Prostate gland (tissue), 2 donors: ENCODE results near the gene DLGAP4. TPM values are rescaled to one million over a fixed set of nuclear protein-coding genes. Genes with fewer than 3 reads are reported as not detected.
A peak's percentile ranks its signal among the peaks of the same experiment; 100 is the strongest.

ENCODE experiments used
- DNase-seq: peaks from one replicate; pipeline ENCODE4 v3.0.0-alpha.2; 2019; ENCODE audit warnings: low spot score
- H3K27ac ChIP-seq, 2 donors: fragments of 200-600 bp; sonication (generic); 2 replicates each; pipeline ENCODE4 v1.5.1; 2017 to 2019
- H3K27me3 ChIP-seq: fragments of 200-600 bp; sonication (generic); replicated peaks from 2 replicates; pipeline ENCODE4 v1.5.1; 2019; ENCODE audit not compliant: insufficient read depth
- H3K36me3 ChIP-seq, 2 donors: fragments of 200-600 bp; sonication (generic); 1 replicate in 1 of 2; 2 replicates in 1 of 2; pipeline versions ENCODE4 v1.5.1 to v1.8.1; 2017 to 2019
- H3K4me1 ChIP-seq: fragments of 200-600 bp; sonication (generic); replicated peaks from 2 replicates; pipeline ENCODE4 v1.5.1; 2019
- H3K4me3 ChIP-seq, 2 donors: fragments of 200-600 bp; sonication (generic); 2 replicates each; pipeline ENCODE4 v1.5.1; 2017 to 2019
- H3K9me3 ChIP-seq: fragments of 200-600 bp; sonication (generic); 2 replicates; pipeline ENCODE4 v1.5.1; 2017
- POLR2A ChIP-seq: fragments of 450-650 bp; IDR thresholded peaks from one replicate; pipeline ENCODE4 v1.6.1; 2016; ENCODE audit warnings: antibody characterized with exemption, mild to moderate bottlenecking
- POLR2AphosphoS5 ChIP-seq: sonication (generic); formaldehyde crosslinking; IDR thresholded peaks from one replicate; pipeline ENCODE4 v1.6.1; 2017; ENCODE audit warnings: antibody characterized with exemption
- WGBS: methylation state at CpG from one replicate; pipeline ENCODE4 v1.1.5; 2018; 5-methylcytosine and 5-hydroxymethylcytosine counted together
- intact Hi-C: fragments of 100-400 bp; cut with DNase I; formaldehyde crosslinking; loops from one replicate; pipeline ENCODE4 v1.14.2; 2022
- total RNA-seq, 2 donors: library from RNA; depleted of rRNA; stranded (reverse); fragments of >200 nt; gene quantifications; one replicate each; pipeline ENCODE4 v1.1.0, GENCODE V29; 2016
- TF ChIP-seq, protein P1 (sequence below), 4 experiments: fragments of 200-600 bp in 2 of 4; fragments of 450-650 bp in 2 of 4; sonication (generic) in 2 of 4; IDR thresholded peaks; 1 replicate in 3 of 4; 2 replicates in 1 of 4; pipeline ENCODE4 v1.5.1; 2016 to 2019; ENCODE audit warnings: antibody characterized with exemption in 4 of 4, mild to moderate bottlenecking in 2 of 4, moderate library complexity in 2 of 4

The DLGAP4 gene
- total RNA-seq, 2 donors from 2014 or later, result 38.0 to 104 TPM

DNA sequence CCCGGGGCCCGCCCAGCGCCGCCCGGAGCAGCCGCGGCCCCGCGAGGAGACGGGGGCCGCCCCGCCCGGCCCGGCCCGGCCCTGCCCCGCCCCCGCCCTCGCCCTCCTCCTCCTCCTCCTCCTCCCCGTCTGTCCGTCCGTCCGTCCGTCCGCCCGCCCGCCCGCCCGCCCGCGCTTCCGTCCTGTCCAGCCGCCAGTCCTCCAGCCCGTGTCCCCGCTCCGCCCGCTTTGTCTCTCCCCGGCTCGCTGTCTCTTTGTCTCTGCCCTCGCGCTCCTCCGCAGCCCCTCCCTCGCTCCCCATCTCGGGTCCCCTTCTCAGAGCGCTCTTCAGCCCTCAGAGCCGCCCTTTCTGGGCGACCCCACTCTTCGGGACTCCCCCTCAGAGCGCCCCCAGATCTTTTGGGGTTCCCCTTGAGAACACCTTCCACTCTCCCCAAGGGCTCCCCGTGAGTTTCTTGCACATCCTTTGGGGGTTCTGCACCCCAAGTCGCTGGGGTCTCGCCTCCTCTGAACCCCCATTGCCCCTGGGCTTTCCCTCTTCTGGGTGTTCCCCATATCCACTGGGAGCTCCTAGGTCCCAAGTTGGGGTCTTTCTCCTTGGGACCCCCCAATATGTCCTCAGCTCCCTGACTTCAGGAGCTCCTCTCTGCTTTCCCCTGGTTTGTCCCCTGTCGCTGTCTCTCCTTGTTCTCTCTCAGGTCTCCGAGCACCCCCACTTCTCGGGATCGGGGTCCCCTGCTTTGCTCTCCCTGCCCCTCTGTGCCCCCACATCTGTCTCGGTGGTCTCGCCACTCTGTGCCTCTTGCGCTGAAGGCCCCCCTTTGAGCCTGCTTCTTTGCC, 155.7 kb downstream of the DLGAP4 start:
- Histone ChIP-seq H3K36me3 (no peaks in the 10 kb centered on the region), H3K4me1 (peaks cover 6% of the 10 kb centered on the region), H3K9me3 (no peaks in the 10 kb centered on the region), H3K27me3 (no peaks in the 10 kb centered on the region), H3K27ac (peak overlapping the region; percentile 94 to 95), H3K4me3 (peak overlapping the region; percentile 54 to 77)
- no peak for TF ChIP-seq POLR2A
- TF ChIP-seq, protein P1, sequence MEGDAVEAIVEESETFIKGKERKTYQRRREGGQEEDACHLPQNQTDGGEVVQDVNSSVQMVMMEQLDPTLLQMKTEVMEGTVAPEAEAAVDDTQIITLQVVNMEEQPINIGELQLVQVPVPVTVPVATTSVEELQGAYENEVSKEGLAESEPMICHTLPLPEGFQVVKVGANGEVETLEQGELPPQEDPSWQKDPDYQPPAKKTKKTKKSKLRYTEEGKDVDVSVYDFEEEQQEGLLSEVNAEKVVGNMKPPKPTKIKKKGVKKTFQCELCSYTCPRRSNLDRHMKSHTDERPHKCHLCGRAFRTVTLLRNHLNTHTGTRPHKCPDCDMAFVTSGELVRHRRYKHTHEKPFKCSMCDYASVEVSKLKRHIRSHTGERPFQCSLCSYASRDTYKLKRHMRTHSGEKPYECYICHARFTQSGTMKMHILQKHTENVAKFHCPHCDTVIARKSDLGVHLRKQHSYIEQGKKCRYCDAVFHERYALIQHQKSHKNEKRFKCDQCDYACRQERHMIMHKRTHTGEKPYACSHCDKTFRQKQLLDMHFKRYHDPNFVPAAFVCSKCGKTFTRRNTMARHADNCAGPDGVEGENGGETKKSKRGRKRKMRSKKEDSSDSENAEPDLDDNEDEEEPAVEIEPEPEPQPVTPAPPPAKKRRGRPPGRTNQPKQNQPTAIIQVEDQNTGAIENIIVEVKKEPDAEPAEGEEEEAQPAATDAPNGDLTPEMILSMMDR (IDR thresholded peaks at IDR 0.05), result no peak
- no peak for TF ChIP-seq POLR2AphosphoS5
- DNase-seq, result peak; percentile 53
- intact Hi-C loops, result loop anchor here (2.0 to 10.0 kb wide), 2 partner anchors 81 to 143 kb away; partner anchors contain the start of gene RAB5IF
- under 1% methylated on average over 34 of the region's 58 CpGs for WGBS

DNA sequence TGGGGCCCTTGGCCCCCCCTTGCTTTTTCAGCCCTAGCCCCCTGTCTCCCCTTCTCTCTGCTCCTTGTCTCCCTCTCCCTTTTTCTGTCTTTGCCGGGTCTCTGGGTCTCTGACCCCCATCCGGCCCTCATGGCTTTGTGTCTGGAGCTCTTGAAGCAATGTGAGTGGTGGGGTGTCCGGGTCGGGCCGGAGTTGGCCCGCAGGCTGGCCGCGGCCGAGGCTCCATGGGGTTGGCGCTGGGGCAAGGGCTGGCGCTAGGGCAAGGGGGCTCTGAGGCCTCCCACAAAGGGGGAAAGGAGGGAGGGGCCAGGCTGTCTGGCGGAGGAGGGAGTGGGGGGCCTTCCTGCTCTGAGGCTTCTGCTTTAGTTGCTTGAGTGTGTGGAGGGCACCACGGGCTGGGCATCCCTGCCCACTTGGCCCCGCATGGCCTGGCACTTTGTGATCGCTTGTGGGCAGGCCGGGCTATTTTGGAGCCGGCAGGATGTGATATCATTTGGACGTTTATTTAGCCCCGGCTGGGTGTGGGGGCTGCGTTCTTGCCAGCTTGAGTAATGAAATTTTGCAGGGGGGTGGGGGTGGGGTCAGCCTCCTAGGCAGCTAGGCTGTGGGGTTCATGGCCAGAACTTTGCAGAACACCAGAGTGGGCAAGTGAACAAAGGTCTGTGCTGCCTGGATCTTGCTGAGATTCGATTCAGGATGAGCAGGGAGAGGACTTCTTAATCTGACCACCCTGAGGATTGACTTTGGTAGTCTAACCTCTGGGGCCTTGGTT, 156.5 kb downstream of the DLGAP4 start:
- H3K9me3 ChIP-seq, result no peaks in the 10 kb centered on the region
- H3K4me1 ChIP-seq, result peaks cover 12% of the 10 kb centered on the region
- H3K27ac ChIP-seq, result peak overlapping the region; percentile 94 to 95
- peak overlapping the region; percentile 54 to 77 for H3K4me3 ChIP-seq
- no peak for TF ChIP-seq POLR2AphosphoS5
- TF ChIP-seq, protein P1 (IDR thresholded peaks at IDR 0.05), result no peak
- no peak for TF ChIP-seq POLR2A
- 2% methylated on average over 21 of the region's 21 CpGs for WGBS
- no peaks in the 10 kb centered on the region for H3K36me3 ChIP-seq
- H3K27me3 ChIP-seq, result no peaks in the 10 kb centered on the region
- intact Hi-C loops, result loop anchor here (2.0 to 10.0 kb wide), 2 partner anchors 80 to 142 kb away; partner anchors contain the start of gene RAB5IF
- DNase-seq, result peak; percentile 22

DNA sequence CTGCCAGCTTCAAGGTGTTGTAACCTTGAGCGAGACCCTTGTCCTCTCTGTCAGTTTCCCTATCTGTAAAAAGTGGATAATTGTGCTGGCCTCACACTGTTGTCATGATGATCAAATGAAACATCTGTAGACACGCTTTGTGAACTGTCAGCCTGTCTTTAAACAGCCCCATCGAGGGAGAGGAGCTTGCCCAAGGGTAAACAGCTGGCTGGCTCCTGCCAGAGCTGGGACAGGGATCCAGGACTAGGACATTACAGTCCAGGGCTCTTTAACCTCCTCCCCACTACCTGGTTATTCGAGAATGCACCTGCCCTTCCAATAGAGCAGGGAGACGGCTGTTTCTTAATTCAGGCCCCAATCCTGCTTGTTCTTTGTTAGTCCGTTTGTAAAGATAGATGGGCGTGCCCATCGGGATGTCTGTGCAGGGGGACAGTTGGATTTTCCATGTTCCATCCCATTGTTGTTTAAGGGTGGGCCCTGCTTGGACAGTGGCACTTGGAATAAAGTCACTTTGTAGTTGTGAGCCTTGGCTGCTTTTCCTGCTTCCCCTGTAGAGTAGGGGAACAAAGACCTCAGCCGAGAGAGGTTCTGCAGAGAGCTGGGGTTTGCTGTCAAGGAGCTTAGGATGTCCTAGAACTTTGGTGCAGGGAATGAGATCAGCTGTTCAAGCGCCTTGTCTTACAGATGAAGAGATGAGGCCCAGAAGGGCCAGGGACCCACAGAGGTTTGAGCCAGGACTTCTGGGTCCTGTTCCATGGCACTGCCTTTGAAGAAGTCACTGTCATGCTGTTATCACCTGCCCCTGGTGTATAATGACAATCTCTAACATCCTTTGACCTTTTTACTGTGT, 157.3 kb downstream of the DLGAP4 start:
- no peaks in the 10 kb centered on the region for H3K36me3 ChIP-seq
- H3K4me3 ChIP-seq, result peak overlapping the region; percentile 54 to 77
- H3K27ac ChIP-seq, result peak overlapping the region; percentile 94 to 95
- H3K9me3 ChIP-seq, result no peaks in the 10 kb centered on the region
- no peak for DNase-seq
- WGBS, result 21% methylated on average over 10 of the region's 10 CpGs
- peak; percentile 10 for TF ChIP-seq POLR2AphosphoS5
- TF ChIP-seq POLR2A, result no peak
- TF ChIP-seq, protein P1 (IDR thresholded peaks at IDR 0.05), result no peak
- peaks cover 20% of the 10 kb centered on the region for H3K4me1 ChIP-seq
- H3K27me3 ChIP-seq, result no peaks in the 10 kb centered on the region
- intact Hi-C loops, result loop anchor here (2.0 to 10.0 kb wide), 2 partner anchors 79 to 141 kb away; partner anchors contain the start of gene RAB5IF

DNA sequence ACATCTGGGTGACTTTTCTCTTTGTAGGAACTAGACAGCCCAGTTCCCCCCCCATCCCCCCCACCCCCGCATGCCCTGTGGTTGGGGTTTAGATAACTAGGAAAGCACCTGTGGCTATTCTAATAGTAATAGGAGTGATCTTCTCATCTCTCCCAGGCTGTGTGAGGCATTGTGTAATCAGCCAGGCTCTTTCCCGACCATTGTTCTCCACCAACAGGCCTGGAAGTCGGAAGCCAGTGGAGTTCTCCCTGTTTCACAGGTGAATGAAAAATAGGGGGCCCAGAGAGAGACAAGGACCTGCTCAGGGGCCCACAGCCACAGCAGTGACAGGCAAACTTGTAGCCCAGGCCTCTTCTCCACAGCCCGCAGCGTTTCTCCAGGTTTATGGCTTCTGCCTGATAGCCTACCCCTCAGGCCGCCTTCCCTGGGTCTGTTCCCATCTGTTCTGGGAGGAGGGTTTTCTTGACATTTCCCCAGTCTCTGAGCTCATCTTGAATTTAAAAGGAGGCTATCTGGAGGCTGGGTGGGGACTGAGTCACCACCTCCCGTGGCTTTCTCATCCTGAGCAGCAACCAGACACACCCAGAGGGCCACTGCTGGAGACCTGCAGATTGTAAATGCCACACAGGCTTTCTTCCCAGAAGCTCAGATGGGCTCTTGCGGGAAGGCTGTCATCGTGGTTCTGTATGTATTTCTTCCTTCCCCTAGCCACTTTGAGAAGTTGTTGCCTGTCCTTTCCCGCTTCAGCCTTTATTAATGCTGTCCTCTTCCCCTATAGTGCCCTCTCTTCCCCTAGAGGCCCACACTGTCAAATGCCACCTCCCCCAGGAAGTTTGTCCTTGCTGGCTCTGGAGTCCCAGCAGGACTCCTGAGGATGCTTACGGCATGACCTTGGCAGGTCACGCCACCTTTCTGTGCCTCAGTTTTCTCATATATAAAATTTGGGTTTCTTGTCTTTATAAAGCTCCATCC, 159.3 kb downstream of the DLGAP4 start:
- DNase-seq, result no peak
- Histone ChIP-seq H3K36me3 (no peaks in the 10 kb centered on the region), H3K9me3 (no peaks in the 10 kb centered on the region), H3K4me1 (peaks cover 19% of the 10 kb centered on the region), H3K4me3 (no peak overlapping the region), H3K27me3 (no peaks in the 10 kb centered on the region), H3K27ac (peak overlapping the region; percentile 62 to 69)
- intact Hi-C loops, result loop anchor here (5.0 to 10.0 kb wide), 2 partner anchors 62 to 139 kb away; partner anchors contain the start of gene RAB5IF
- TF ChIP-seq POLR2AphosphoS5 (peak; percentile 6), POLR2A (no peak)
- WGBS, result 48% methylated on average over 12 of the region's 12 CpGs
